NCI-H748 (cell line): ENCODE measurements around the gene SLC26A8.
"Not testable (repeated sequence)": the region's sequence is repeated elsewhere in the genome, so short reads cannot be mapped to it uniquely, and the experiment has no call there.

ENCODE experiments used
- DNase-seq: peaks from one replicate; lab custom pipeline; 2025; ENCODE audit not compliant: unreplicated experiment; lab: John Stamatoyannopoulos, UW

The SLC26A8 gene

DNA sequence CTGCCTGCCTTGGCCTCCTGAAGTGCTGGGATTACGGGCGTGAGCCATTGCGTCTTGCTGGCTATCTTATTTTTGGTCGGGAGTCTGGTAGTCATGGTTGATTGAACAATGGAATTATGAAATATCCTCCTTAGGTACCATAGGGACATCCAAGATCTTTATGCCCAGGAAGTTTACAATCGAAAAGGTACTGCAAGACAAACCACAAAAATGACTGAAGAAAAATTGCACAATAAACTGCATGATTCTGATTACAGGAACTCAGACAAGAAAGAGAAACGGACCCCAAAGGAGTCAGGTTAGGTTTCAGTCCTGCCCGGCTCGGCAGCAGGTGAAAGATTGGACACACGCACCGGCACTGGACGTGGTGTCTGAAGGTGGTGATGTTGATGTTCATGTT is 5.3 kb downstream of the SLC26A8 start:
- no peak for DNase-seq

DNA sequence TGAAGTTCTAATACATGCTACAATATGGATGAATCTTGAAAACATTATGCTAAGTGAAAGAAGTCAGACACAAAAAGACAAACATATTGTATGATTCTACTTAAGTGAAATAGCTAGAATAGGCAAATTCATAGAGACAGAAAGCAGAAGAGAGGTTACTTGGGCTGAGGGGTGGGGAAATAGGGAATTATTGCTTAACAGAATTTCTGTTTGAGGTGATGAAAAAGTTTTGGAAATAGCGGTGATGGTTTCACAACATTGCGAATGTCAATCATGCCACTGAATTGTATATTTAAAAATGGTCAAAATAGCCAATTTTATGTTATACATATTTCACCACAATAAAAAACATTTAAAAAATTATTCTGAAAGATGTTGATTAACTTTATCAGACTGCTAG is 6.1 kb downstream of the SLC26A8 start:
- DNase-seq, result no peak

GRCh38 chr6:36015666-36016065 is 8.8 kb downstream of the SLC26A8 start:
- no peak for DNase-seq

DNA sequence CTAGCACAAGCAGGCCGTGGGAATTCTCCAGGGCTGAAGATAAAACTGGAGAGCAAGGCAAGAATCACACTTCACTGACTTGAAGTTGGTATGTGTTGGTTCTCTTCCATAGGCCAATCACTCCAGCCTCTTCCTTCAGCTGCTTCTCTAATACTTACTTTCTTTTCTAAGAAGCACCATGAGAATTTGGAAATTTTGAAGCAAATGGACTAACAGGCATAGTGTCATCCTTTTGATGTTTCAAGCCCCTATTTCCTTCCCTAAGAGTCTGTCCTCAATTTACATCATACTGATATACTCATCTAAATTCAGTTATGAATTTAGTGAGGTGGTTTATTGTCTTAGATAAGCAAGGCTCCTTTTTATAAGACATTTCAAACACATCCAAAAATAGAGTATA is 24.0 kb downstream of the SLC26A8 start:
- no peak for DNase-seq

DNA sequence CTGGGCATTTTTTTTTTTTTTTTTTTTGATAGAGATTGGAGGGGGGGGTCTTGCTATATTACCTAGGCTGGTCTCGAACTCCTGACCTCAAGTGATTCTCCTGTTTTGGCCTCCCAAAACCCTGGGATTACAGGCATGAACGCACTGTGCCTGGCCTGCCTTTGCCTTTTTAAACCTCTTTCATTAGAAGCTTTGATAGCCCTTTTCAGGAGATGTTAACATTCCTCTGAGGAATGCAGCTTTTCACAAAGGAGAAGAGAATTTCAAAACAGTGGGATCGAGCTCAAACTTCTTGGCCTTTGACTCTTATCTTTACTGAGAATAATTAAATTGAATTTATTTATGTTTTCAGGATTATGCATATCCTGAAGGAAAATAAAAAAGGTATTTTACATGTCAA is 31.3 kb downstream of the SLC26A8 start:
- DNase-seq, result no peak

- DNase-seq, result not testable (repeated sequence)
Measured at GRCh38 chr6:35988047-35988446, 36.4 kb downstream of the SLC26A8 start.

DNA sequence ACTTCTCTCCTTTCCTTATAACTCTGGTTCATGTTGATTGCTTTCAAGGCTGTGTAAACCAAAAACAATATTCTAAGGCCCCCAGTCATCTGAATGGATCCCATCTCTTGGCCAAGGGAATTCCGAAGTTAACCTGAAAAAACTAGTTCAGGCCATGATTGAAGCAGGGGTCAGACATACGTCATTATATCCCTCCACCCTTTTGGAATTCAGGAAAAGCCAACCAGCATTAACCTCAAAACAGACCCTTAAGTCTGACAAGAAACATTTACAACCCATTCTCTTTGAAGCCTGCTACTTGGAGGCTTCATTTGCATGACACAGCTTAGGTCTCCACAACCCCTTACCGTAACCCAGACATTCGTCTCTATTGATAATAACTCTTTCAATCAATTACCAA is 39.7 kb downstream of the SLC26A8 start:
- DNase-seq, result no peak

DNA sequence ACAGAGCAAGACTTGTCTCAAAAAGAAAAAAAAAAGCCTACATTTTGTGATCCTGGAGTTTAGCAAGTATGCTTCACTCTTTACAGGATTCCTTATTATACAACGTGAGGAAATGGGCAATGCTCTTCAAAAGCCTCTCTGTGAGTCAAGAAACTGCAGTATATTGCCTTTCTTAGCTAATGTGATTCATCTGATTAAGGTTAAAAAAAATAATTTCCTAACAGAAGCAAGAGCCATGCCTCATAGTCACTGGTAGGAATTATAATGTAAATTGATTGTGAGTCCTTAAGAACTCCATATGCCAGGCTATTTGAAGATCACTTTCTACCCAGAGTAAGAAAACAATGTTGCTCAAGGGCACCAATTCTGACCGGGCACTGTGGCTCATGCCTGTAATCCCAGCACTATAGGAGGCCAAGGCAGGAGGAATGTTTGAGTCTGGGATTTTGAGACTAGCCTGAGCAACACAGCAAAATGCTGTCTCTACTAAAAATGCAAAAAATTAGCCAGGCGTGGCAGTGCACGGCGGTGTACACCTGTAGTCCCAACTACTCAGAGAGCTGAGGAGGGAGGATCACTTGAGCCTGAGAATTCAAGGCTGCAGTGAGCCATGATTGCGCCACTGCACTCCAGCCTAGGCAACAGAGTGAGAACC is 43.3 kb downstream of the SLC26A8 start:
- DNase-seq, result no peak

- not testable (repeated sequence) for DNase-seq
Measured at GRCh38 chr6:35980126-35980525, 44.3 kb downstream of the SLC26A8 start.

GRCh38 chr6:35977308-35977707 is 47.1 kb downstream of the SLC26A8 start:
- no peak for DNase-seq

DNA sequence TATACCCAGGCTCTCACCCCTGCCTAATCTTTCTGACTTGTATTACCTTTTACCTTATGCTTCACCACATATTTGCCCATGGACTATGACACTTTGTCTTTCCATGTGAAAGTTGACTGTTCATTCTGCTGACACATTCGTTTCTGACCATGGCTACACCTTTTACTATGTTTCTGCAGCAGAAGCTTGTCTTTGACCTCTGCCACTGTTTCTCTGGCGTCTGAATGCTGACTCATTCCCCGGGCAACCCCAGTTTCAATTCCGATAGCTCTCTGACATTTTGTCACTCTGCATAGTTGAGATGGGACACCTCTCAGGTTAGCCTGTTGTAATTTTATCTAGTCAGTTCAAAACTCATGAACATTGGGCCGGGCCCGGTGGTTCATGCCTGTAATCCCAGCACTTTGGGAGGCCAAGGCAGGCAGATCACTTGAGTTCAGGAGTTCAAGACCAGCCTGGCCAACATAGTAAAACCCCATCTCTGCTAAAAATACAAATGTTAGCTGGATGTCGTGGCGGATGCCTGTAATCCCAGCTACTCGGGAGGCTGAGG is 50.7 kb downstream of the SLC26A8 start:
- no peak for DNase-seq

GRCh38 chr6:35972471-35973367 is 51.7 kb downstream of the SLC26A8 start:
- DNase-seq, result no peak

DNA sequence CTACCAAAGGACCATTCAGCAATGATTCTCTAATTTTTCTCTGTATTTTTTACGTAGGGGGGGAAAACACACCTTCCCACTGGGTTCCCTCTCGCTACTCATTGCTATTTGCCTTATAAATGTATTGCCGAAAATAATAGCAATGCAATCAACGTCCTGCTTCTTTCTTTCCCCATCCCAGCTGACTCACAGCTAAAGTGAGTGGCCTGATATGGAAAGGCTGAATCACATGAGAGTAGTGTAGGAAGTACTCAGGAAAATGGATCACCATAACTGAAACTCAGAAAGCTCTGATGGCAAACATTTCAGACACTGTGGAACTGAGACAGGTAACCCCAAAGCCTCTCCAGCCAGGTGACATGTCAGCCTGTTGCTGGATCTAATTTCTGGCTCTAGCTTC is 54.3 kb downstream of the SLC26A8 start:
- DNase-seq, result no peak

DNA sequence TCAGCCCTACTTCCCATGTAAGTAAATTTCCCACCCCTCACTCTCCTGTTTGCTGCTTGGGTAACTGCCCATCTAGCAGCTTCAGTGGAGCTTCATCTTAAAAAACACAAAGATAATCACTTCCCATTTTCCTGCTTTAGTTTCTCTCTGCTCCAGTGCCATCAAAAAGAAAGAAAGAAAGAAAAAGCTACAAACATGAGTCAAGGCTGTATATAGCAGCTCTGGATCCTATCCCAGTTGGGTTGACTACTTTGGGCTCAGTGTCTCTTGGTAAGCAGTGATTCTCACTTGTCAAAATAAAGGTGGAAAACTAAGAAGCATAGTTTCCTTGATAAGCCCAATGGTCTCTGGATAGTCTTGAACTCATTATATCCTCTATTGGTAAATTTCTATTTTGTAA is 54.8 kb downstream of the SLC26A8 start:
- no peak for DNase-seq

GRCh38 chr6:35968821-35969220 is 55.6 kb downstream of the SLC26A8 start:
- DNase-seq, result no peak

DNA sequence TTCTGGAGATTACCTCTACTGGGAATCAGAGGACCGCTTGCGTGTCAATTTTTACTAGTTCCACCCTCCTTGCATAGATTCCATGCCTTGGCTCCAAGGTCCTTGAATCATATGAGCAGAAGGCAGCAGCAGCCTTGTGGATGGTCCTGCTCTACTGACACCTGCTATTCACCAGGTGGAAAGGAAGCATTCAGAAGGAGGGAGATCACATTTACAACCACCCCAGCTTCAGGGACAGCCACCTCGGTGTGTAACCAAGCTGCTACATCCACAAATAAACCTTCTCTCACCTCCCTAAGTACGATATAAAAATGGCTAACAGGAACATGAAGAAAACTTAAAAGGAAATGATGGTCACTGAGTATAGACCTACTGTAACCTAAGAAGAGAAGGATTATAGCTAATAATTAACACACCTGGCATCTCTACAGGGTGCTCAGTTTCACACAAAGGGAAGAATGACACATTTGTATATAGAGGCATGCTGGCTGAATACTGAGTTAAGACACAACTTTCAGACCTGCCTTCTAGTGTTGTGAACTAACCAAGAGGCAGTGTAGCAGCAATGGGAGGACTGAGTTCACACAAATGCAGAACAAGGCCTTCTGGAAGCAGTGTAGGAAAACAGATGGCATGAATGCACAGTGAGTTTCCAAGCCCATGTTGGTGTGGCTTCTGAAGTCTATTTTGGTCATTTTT is 57.2 kb downstream of the SLC26A8 start:
- peak; percentile 83 for DNase-seq

- no peak for DNase-seq
Measured at GRCh38 chr6:35962779-35963560, 61.5 kb downstream of the SLC26A8 start.

- DNase-seq, result no peak
Measured at GRCh38 chr6:35960187-35960586, 64.3 kb downstream of the SLC26A8 start.

DNA sequence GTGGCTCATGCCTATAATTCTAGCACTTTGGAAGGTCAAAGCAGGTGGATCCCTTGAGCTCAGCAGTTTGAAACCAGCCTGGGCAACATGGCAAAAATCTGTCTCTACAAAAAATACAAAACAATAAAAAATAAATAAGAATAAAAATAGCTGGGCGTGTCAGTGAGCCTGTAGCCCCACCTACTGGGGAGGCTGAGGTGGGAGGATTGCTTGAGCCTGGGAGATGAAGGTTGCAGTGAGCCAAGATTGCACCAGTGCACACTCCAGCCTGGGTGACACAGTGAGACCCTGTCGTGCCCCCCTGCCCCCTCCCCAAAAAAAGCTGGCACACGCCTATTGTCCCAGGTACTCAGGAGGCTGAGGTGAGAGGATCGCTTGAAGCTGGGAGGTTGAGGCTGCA is 68.5 kb downstream of the SLC26A8 start:
- no peak for DNase-seq

GRCh38 chr6:35955521-35955920 is 68.9 kb downstream of the SLC26A8 start:
- DNase-seq, result no peak

DNA sequence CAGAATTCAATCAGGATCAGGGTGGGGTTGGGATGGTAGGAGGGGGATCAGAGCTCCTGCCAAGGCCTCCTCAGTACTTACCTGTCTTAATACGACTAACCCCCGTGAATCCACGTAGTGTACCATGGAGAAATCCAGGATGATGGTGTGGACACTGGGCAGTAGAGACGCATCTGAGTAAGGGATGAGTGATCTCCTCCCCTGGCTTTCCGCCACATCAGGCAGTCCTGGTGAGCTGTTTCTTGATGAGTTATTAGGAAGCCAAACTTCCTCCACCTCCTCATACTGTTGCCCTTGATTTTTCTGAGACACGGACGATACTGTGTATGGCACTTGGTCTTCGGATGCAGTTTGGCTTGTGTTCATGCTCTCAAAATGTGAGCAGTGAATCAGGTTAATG is 69.4 kb downstream of the SLC26A8 start:
- no peak for DNase-seq
